UCSD-AML1 (cell line): ENCODE measurements around the gene FKBP4.

Source experiments
- DNase-seq: peaks from one replicate; lab custom pipeline; 2025; ENCODE audit not compliant: unreplicated experiment; lab: John Stamatoyannopoulos, UW

Gene FKBP4

DNA sequence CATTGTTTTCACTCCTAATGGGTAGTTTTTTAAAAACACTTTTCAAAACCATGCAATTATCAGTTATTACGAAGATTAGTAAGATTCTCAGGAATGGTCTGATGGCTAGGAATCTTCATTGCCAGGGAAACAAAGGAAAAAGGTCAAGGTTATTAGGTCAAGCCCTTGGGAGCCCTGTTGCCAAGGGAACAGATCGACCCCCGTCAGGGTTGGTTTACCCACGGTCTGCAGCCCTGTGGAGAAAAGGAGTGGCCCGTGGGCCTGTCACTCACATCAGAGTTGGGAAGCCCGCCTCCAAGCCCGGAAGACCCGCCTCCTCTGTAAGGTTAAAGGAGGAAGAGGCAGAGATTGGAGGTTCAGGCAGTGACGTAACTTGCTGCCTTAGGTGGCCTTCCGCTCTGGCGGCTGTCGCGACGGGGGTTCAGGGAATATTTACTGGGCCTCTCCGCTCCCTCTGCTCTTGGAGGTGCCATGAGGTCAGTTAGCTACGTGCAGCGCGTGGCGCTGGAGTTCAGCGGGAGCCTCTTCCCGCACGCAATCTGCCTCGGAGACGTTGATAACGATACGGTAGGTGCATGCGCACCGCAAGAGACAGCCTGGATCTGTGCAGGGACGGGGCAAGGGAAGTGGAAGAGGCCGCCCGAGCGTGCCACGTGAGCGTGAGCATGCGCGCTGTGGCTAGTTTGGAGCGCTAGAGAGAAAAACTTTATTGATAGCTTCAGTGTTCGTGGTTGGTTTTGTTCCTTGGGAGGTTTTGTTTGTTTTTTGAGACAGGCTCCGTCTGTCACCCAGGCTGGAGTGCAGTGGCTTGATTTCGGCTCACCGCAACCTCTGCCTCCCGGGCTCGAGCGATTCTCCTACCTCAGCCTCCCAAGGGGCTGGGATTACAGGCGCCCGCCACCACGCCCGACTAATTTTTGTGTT is 17.8 kb downstream of the FKBP4 start, which contains the start of gene ITFG2:
Gene ITFG2 (plus strand): TSS at position 379 of the 924 bp plus-strand sequence. CDS start 93 bp downstream, at position 472.
- peak; percentile 96 for DNase-seq

DNA sequence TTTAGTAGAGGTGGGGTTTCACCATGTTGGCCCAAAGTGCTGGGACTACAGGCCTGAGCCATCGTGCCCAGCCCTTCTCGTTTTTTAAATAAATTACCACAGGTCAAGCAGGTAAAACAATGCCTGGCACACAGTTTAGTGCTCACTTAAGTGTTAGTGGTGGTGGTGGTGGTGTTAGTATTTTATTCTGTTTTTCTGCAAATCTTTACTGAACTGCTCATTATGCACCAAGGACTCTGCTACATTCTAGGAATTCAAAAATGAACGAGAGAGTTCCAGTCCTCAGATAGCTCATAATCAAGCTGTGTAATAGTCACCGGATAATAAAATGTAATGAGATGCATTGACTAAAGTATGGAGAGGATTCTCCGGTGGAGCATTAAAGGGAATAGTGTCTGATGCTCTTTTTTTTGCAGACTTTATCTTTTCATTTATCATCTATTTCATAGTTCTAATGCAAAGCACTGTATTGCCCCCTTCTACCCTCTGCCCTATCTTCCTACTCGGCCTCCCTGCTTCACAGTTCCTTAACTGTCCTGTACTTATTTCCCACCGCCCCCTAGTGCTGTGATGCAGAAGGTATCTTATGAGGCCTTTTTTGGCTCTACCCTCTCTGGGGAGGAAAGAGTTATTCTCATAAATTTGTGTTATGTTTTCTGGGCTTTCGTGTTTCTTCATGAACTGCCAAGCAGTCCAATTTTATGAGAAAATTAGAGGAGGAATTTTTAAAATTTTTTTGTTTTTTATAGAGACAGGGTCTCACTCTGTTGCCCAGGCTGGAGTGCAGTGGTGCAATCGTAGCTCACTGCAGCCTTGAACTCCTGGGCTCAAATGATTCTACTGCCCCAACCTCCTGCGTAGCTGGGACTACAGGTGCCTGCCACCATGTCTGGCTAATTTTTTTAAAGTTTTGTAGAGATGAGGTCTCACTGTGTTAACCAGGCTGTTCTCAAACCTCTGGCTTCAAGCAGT is 18.7 kb downstream of the FKBP4 start:
- no peak for DNase-seq

GRCh38 chr12:2819810-2820209 is 25.0 kb downstream of the FKBP4 start:
- DNase-seq, result no peak

GRCh38 chr12:2820432-2820831 is 25.7 kb downstream of the FKBP4 start:
- no peak for DNase-seq

DNA sequence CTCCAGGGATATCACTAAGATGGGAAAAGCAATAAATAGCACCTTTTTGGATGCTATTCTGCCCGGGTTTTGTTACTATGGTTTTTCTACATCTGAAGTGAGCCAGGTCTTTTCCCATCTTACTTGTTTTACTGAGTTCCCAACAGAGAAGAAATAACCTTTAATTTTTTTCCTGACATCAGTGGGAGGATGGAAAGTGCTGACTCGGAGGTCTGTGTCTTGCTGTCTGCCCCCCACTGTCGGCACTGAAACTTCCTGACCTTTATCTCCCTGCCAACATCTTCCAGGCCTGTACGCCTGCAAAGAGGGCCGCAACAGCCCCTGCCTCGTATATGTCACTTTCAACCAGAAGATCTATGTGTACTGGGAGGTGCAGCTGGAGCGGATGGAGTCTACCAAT is 28.7 kb downstream of the FKBP4 start:
- no peak for DNase-seq

DNA sequence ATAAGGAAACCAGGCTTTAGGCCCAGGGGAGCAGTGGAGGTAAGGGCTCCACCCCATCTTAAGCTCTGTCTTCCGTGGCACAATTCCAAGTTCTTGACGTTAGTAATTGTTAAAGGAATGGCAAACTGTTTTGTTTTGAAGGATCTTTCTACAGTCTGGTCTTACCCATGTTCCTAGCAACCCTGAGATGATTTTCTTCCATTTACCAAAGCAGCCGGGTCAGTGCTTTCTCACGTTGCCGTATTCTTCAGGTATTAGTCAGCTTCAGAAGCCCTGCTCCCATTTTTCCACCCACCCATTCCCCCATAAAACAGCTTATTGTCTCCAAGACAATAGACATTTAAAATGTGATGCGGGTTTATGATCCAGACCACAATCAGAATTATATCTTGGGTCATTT is 29.8 kb downstream of the FKBP4 start:
- no peak for DNase-seq

DNA sequence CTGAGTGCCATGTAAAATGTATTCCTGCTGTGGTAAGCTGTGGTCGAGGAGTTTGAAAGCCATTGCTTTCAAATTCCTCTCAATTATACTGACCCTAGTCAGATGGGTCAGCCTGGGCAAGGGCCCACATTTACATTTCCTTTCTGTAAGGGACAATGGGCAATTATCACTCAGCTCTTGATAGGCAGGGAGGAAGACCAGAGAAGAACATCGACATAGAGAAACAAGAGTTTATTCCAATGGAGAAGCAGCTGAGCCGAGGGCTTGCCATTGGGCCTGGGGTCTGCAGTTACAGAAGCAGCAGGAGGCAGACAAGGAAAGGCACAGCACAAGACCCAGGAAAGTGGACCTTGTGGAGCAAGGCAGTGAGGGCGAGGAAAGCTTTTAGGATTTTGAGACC is 30.4 kb downstream of the FKBP4 start:
- no peak for DNase-seq

- DNase-seq, result no peak
These were observed 31.3 kb downstream of the FKBP4 start for GRCh38 chr12:2826036-2826435.

DNA sequence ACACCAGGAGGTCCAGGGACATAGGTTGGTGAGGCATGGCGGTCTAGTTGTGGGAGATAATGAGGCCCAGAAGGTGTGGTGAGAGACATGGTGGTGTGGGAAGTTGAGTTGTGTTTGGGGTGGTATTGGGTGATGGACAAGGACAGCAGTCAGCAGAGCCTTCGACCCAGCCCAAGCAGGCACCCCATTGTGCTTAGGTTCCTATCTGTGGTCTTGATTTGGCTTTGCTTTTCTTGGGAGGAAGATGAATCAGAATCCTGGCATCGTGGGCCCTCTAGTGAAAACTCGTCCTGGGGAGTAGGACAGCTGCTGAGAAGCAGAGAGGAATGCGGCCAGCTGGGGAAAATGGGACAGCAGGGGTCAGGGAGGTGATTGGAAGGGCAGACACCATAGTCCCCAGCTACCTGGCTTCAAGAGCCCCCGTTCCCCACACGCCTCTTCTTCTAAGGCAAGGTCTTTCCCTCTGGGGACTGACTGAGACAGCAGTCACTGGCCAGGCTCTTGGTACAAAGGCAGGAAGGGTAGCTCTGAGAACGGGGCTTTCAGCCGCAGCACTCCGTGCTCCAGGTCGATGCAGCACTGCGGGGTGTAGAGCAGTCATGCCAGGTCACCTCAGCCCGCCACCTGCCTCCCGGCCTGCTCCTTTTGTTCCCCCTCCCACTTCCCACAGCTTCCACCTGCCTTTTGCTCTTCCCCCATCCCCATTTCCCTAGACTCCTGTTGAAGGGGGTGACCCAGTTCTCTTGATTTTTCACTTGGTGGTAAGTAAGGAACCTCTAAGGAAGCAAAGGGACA is 32.1 kb downstream of the FKBP4 start:
- DNase-seq, result no peak

GRCh38 chr12:2829275-2829674 is 34.5 kb downstream of the FKBP4 start:
- DNase-seq, result no peak

- no peak for DNase-seq
These were observed 37.9 kb downstream of the FKBP4 start for GRCh38 chr12:2832550-2833127.

- no peak for DNase-seq
These were observed 38.6 kb downstream of the FKBP4 start for GRCh38 chr12:2833327-2833726.

DNA sequence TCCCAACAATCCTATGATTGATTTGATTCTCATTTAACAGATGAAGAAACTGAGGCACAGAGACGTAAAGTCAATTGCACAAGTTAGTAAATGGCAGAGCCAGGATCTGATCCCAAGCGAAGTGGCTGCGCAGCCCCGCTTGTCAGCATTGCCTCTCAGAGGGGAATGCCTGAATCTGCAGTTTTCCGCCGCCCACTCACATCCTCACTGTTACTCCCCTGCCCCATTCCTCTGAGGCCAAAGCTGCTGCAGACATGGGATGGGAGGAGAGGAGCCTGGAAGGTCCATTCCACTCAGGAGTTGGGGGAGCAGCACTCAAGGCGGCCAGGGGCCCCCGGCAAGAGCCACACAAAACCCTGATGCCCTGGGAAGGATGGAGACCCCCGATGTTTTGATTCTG is 39.0 kb downstream of the FKBP4 start:
- DNase-seq, result no peak

- DNase-seq, result no peak
These were observed 40.1 kb downstream of the FKBP4 start, which contains the start of gene NRIP2 for GRCh38 chr12:2834581-2835491. Gene NRIP2 (minus strand): TSS chr12:2835035. CDS start chr12:2834983, 52 bp downstream.

DNA sequence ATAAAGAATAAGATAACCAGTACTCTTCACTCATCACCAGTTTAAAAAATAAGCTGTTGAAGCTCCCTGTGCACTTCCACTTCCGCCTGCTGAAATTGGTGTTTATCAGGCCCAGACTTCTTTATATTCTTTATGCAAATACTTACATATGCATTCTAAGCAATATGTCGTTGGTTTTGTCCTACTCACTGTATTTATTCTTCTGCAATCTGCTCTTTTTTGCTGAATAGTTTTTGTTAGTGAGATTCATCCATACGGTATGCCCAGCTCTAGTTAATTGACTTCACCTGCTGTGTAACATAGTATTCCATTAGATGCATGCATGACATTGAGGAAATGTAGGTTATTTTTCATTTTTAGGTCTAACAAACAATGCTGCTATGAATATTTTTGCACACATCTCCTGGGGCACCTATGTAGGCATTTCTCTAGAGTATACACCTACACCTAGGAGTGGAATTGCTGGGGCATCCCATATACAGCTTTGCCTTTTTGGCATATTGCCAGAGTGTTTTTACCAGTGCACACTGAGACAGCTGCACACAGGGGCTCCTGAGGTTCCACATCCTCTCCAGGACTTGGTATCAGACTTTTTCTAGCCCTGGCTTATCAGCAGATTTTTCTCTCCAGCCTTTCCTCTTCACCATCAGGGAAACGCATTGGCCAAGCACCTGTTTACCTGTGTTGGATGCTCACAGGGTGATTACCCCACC is 41.1 kb downstream of the FKBP4 start:
- no peak for DNase-seq

DNA sequence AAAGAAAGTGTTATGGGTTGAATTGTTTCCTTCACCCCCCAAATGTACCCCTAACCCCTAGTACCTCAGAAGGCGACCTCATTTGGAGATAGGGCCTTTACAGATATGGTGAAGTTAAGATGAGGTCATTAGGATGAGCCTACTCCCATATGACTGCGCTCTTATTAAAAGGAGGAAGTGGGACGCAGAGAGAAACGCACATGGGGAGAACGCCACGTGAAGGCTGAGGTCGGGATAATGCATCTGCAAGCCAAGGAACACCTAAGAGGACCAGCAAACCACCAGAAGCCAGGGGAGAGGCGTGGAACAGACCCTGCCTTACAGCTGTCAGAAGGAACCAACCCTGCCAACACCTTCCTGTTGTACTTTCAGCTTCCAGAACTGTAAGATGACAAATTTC is 41.8 kb downstream of the FKBP4 start:
- DNase-seq, result no peak

GRCh38 chr12:2841056-2841650 is 46.4 kb downstream of the FKBP4 start:
- no peak for DNase-seq

DNA sequence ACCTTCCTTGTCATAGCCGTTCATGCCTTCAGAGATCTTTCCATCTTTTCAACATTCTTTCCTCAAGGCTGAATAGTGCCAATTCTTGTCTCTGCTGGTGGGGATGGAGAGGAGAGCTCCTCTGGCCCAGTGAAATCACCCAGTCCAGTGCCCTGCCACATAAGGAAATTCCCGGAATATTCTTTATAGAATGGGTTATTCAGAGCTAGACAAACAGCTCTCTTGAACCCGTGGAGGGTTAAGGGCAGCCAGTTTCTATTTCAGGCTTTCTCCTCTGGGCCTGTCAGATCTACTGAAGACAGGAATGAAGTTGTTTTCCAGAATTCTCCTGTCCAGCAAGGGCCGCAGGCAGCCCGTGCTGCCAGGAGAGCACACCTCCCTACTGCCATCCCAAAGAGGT is 48.2 kb downstream of the FKBP4 start:
- no peak for DNase-seq
